Parathyroid adenoma (tissue), 2 donors: ENCODE data around the gene FADS1.

Source experiments
- H2AFZ ChIP-seq: fragments of 300-600 bp; sonication (generic); one replicate; pipeline ENCODE4 v1.7.0; 2017; ENCODE audit warnings: antibody characterized with exemption, mild to moderate bottlenecking
- H3K27ac ChIP-seq: fragments of 300-600 bp; sonication (generic); one replicate; pipeline ENCODE4 v1.7.0; 2017
- H3K27me3 ChIP-seq: fragments of 300-600 bp; sonication (generic); one replicate; pipeline ENCODE4 v1.7.0; 2017; ENCODE audit warnings: low read length; ENCODE audit not compliant: control insufficient read depth, insufficient read depth
- H3K36me3 ChIP-seq: fragments of 300-600 bp; sonication (generic); one replicate; pipeline ENCODE4 v1.7.0; 2017; ENCODE audit warnings: low read length; ENCODE audit not compliant: control insufficient read depth, insufficient read depth
- H3K4me1 ChIP-seq: fragments of 300-600 bp; sonication (generic); one replicate; pipeline ENCODE4 v1.7.0; 2017; ENCODE audit warnings: control low read depth
- H3K4me2 ChIP-seq: fragments of 300-600 bp; sonication (generic); one replicate; pipeline ENCODE4 v1.7.0; 2017; ENCODE audit warnings: low read length
- H3K4me3 ChIP-seq: fragments of 300-600 bp; sonication (generic); one replicate; pipeline ENCODE4 v1.7.0; 2017; ENCODE audit warnings: low read depth, low read length
- H3K79me2 ChIP-seq: fragments of 300-600 bp; sonication (generic); one replicate; pipeline ENCODE4 v1.7.0; 2017; ENCODE audit warnings: control low read depth
- H3K9ac ChIP-seq: fragments of 300-600 bp; sonication (generic); one replicate; pipeline ENCODE4 v1.7.0; 2017; ENCODE audit warnings: mild to moderate bottlenecking
- H3K9me3 ChIP-seq: fragments of 300-600 bp; sonication (generic); one replicate; pipeline ENCODE4 v1.7.0; 2017; ENCODE audit warnings: low read length; ENCODE audit not compliant: control insufficient read depth
- TF ChIP-seq, protein P1 (sequence below): fragments of 300-600 bp; sonication (generic); IDR thresholded peaks from one replicate; pipeline ENCODE4 v1.7.0; 2017; ENCODE audit warnings: antibody characterized with exemption, mild to moderate bottlenecking
- donor health status: primary hyperparathyroidism.

Gene FADS1

DNA sequence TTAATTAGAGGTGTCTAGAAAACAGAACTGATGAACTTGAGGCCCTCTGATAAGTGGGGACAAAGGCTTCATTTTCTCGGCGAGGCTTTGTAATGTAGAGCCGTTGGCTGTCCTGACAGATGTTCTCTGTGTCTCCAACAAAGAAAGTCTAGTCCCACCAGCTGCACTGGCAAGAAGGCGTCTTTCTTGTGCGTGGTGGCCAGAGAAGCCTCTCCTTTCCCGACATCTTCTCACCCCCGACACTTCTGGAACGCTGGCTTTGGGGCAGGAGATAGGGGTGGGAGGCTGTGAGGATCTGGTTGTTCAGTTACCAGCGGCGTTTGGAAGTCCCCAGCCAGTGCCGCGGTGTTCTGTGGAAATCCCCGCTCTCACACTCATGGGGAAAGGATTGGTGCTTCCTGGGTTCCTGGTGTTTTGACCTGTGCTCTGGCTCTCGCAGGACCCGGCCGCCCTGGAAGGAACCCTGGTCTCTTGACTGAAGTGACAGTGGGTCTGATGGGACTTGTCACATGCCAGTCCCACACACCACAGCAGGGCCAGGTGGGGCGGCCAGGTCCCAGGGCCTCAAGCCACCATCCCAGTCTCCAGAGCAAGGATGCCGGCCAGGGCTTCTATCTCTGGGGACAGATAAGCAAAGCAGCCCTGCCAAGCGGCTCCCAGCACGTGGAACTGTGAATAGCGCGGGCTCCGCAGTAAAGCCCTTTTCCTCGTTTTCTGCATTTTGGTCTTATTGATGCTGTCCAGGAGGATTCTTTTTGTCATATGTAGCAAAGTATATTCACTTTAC, 34.5 kb upstream of the FADS1 start:
- Histone ChIP-seq H3K4me1 (no peaks in the 10 kb centered on the region), H3K79me2 (no peaks in the 10 kb centered on the region), H3K4me3 (no peak overlapping the region), H3K4me2 (no peak overlapping the region), H2AFZ (no peak overlapping the region), H3K9ac (no peak overlapping the region), H3K27ac (no peak overlapping the region), H3K9me3 (no peaks in the 10 kb centered on the region), H3K36me3 (no peaks in the 10 kb centered on the region), H3K27me3 (no peaks in the 10 kb centered on the region)
- TF ChIP-seq, protein P1, sequence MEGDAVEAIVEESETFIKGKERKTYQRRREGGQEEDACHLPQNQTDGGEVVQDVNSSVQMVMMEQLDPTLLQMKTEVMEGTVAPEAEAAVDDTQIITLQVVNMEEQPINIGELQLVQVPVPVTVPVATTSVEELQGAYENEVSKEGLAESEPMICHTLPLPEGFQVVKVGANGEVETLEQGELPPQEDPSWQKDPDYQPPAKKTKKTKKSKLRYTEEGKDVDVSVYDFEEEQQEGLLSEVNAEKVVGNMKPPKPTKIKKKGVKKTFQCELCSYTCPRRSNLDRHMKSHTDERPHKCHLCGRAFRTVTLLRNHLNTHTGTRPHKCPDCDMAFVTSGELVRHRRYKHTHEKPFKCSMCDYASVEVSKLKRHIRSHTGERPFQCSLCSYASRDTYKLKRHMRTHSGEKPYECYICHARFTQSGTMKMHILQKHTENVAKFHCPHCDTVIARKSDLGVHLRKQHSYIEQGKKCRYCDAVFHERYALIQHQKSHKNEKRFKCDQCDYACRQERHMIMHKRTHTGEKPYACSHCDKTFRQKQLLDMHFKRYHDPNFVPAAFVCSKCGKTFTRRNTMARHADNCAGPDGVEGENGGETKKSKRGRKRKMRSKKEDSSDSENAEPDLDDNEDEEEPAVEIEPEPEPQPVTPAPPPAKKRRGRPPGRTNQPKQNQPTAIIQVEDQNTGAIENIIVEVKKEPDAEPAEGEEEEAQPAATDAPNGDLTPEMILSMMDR = no peak

DNA sequence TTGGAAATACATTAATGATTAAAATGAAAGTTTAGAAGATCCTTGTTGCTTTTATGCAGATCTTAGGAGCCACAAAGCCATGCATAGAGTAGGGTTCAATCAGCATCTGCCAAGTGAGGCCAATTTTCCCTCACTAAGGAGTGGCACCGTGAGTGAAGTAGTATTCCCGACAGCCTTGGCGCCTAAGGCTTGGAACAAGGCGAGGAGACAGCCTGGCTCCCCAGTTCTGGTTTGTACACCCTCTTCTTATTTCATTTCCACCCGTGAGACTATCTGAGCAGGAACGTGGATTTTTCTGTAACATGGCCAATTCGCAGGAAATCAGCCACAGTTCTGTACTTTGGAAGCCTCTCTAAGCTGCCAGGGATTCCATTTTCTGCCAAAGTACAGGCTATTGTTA, 33.9 kb upstream of the FADS1 start:
- no peak overlapping the region for H3K4me2 ChIP-seq
- no peak overlapping the region for H2AFZ ChIP-seq
- H3K79me2 ChIP-seq = no peaks in the 10 kb centered on the region
- no peak overlapping the region for H3K4me3 ChIP-seq
- no peak overlapping the region for H3K9ac ChIP-seq
- no peaks in the 10 kb centered on the region for H3K36me3 ChIP-seq
- H3K4me1 ChIP-seq = no peaks in the 10 kb centered on the region
- no peaks in the 10 kb centered on the region for H3K9me3 ChIP-seq
- no peak overlapping the region for H3K27ac ChIP-seq
- no peaks in the 10 kb centered on the region for H3K27me3 ChIP-seq
- TF ChIP-seq, protein P1 = no peak

DNA sequence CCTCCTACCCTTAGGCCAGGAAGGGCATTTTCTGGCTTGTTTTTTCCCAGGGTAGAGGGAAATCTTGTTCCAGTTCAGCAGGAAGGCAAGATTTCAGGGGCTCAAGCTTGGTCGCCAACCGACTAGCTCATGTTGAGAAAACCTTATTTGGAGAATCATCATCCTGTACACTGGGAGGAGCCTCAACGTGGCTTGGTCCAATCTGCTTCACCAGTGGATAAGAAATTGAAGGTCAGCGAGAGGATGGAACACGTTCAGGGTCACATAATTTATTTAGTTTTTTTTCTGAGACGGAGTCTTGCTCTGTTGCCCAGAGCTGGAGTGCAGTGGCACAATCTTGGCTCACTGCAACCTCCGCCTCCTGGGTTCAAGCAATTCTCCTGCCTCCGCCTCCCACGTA, 31.8 kb upstream of the FADS1 start:
- TF ChIP-seq, protein P1 = no peak
- no peak overlapping the region for H3K4me2 ChIP-seq
- H3K79me2 ChIP-seq = no peaks in the 10 kb centered on the region
- no peaks in the 10 kb centered on the region for H3K36me3 ChIP-seq
- H3K4me3 ChIP-seq = no peak overlapping the region
- H2AFZ ChIP-seq = no peak overlapping the region
- no peaks in the 10 kb centered on the region for H3K4me1 ChIP-seq
- no peaks in the 10 kb centered on the region for H3K27me3 ChIP-seq
- no peaks in the 10 kb centered on the region for H3K9me3 ChIP-seq
- H3K9ac ChIP-seq = no peak overlapping the region
- no peak overlapping the region for H3K27ac ChIP-seq

DNA sequence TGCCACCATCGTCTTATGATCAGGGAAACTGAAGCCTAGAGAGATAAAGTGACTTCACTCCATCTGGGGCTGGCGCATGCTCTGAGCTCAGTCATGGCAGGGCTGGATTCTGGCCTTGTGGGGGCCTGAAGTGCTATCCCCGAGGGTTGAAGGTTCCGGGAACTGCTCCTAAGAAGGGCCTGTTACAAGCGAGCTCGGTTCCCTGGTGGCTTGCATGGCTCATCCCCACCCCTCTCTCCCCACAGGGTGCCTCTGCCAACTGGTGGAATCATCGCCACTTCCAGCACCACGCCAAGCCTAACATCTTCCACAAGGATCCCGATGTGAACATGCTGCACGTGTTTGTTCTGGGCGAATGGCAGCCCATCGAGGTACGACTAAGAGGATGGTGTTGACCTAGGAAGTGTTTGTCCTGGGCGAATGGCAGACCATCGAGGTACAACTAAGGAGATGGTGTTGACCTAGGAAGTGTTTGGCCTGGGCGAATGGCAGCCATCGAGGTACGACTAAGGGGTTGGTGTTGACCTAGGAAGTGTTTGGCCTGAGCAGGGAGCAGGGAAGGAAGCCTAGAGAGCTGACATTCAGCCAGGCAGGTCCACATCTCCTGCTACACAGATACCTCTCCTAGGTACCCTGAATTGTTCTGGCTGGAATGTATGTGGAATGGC, 31.2 kb upstream of the FADS1 start:
- no peaks in the 10 kb centered on the region for H3K27me3 ChIP-seq
- no peak overlapping the region for H3K27ac ChIP-seq
- H2AFZ ChIP-seq = no peak overlapping the region
- TF ChIP-seq, protein P1 = no peak
- H3K4me1 ChIP-seq = no peaks in the 10 kb centered on the region
- no peaks in the 10 kb centered on the region for H3K36me3 ChIP-seq
- no peaks in the 10 kb centered on the region for H3K79me2 ChIP-seq
- H3K9me3 ChIP-seq = no peaks in the 10 kb centered on the region
- H3K9ac ChIP-seq = no peak overlapping the region
- no peak overlapping the region for H3K4me3 ChIP-seq
- no peak overlapping the region for H3K4me2 ChIP-seq
